Raji (cell line): ENCODE results near the gene GABRP.

Source experiments
- POLR2A ChIP-seq: IDR thresholded peaks from 2 replicates; pipeline ENCODE4 v1.6.1; 2011; ENCODE audit warnings: low read depth, low read length, control low read depth; ENCODE audit not compliant: insufficient read depth

GABRP gene

GRCh38 chr5:170783498-170784247 lies at the start of gene GABRP:
TSS of gene GABRP (plus strand) at chr5:170783725. CDS start at chr5:170788616, 4,891 bp downstream.
- TF ChIP-seq POLR2A: no peak

GRCh38 chr5:170736966-170737365 lies 46.6 kb upstream of the GABRP start:
- TF ChIP-seq POLR2A: no peak

- no peak for TF ChIP-seq POLR2A
Observed at GRCh38 chr5:170737591-170737990, 45.9 kb upstream of the GABRP start.

- no peak for TF ChIP-seq POLR2A
Observed at GRCh38 chr5:170738840-170739239, 44.7 kb upstream of the GABRP start.

- TF ChIP-seq POLR2A: no peak
Observed at GRCh38 chr5:170739446-170739845, 44.1 kb upstream of the GABRP start.

- TF ChIP-seq POLR2A: no peak
Observed at GRCh38 chr5:170740551-170741205, 42.8 kb upstream of the GABRP start.

GRCh38 chr5:170741801-170742200 lies 41.7 kb upstream of the GABRP start:
- no peak for TF ChIP-seq POLR2A

- TF ChIP-seq POLR2A: no peak
Observed at GRCh38 chr5:170743876-170744212, 39.7 kb upstream of the GABRP start.

- TF ChIP-seq POLR2A: no peak
Observed at GRCh38 chr5:170745481-170746071, 37.9 kb upstream of the GABRP start.

- TF ChIP-seq POLR2A: no peak
Observed at GRCh38 chr5:170746075-170746960, 37.2 kb upstream of the GABRP start.

- TF ChIP-seq POLR2A: no peak
Observed at GRCh38 chr5:170746961-170747340, 36.6 kb upstream of the GABRP start.

- no peak for TF ChIP-seq POLR2A
Observed at GRCh38 chr5:170747357-170747756, 36.2 kb upstream of the GABRP start.

GRCh38 chr5:170747851-170748250 lies 35.7 kb upstream of the GABRP start:
- TF ChIP-seq POLR2A: no peak

GRCh38 chr5:170748951-170749471 lies 34.5 kb upstream of the GABRP start:
- TF ChIP-seq POLR2A: no peak

GRCh38 chr5:170749911-170750431 lies 33.6 kb upstream of the GABRP start:
- no peak for TF ChIP-seq POLR2A

- TF ChIP-seq POLR2A: no peak
Observed at GRCh38 chr5:170750791-170751190, 32.7 kb upstream of the GABRP start.

GRCh38 chr5:170751631-170752030 lies 31.9 kb upstream of the GABRP start:
- no peak for TF ChIP-seq POLR2A
